Stimulated activated CD4-positive, alpha-beta T cell treated with anti-CD3 and anti-CD28 coated beads, TNF-alpha, amount 100 ng/mL, for 48 hours (primary cell): Measurements from ENCODE around the gene DRAM2.
"Not testable (repeated sequence)": the region's sequence is repeated elsewhere in the genome, so short reads cannot be mapped to it uniquely, and the experiment has no call there.

Source experiments
- DNase-seq, 3 donors: peaks; one replicate each; pipeline ENCODE4 v3.0.0-alpha.2; 2020; ENCODE audit warnings: low read depth in 3 of 3

The DRAM2 gene

DNA sequence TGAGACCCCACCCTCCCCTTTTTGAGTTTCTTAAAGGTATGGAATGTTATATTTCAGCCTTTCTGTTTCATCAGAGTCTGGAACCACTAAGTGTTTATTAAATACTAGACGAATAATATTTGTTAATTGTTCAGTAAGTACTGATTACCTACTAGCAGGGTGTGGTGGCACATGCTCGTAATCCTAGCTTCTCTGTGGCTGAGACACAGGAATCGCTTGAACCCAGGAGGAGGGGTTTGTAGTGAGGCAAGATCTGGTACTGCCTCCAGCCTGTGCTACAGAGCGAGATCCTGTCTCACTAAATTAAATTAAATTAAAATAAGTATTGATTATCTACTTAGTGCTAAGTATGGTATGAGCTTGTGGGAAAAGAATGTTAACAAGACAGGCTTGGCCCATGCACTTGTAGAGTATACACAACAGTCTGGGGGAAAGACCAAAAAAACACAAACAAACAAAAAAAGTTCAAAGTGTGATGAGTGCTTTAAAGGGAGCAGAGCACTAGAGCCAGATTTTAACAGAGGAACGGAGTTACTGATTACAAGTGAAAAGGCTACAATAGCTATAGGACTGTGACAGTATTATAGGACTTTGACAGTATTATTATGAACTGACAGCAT is 2.6 kb upstream of the DRAM2 start:
- DNase-seq: no peak

DNA sequence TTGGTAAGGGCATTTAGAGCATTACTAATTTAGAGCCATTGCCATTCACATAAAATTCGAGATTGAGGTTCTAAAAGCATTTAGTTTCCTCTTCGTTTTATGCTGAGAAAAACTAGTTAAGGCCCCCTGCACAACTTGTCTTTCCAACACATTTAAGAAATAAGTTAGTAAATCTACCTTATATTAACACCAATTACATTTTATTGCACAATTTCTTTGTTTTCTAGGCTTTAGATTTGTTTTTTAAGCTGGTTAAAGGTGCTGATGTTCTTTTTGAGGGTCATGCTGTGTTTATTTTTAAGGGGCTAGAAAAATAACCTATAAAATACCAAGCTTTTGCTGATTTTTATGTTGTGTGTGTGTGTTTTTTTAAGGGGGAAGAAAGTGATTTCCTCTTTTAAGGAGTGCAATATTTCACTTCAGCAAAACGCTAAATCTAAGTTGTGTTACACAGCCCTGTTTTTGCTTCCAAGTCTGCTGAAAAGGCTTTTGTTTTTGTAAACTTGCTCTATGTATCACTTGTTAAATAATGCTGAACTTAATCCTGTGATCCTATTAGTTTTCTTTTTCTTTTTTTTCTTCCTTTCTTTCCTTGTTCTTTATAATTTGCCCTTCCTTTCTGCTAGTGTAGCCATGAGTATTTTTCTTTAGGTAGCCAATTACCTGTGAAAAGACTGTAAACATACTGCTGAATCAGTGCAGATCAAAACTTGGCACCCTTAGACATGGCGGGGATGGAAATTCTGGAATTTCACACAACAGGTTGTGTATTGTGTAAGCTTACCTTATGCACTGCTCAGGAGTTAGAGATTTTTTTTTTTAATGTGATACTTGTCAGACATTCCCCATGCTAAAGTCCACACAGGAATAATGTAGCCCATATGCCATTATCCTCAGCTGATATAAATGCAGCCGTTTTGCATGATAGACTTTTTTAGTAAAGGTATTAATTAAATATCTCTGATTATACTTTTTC is 1.6 kb upstream of the DRAM2 start:
- no peak for DNase-seq

- no peak for DNase-seq
Observed at GRCh38 chr1:111140680-111140967, 731 bp upstream of the DRAM2 start.

DNA sequence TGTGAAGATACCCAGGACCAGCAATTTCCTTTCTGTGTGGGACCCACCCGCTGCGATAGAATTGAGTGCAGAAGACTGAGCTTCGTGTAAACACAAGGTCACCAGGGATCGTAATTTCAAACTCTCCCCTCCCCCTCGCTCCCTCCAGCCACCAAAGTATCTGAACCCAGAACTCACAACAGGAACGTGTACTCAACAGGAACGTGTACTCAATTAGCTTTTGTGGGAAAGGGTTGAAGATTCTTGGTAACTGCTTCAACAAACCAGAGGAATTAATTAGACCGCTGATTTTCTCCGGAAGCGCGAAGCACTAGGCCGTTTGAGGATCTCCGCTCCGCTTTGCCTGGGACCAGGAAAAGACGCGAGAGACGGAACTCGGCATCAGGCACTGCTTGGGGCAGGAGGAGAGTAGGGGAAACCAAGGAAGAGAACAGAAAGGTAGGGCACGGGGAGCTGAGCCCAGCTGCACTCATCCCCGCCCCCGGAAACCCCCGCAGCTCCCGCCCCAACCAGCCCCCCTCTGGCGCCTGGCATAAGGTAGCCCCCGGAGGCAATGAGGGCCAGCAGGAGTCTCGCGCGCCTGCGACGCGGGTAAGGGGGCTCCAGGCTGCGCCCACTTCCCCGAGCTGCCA is 453 bp downstream of the DRAM2 start:
- peak; percentile 9 to 29 (median 20) for DNase-seq

DNA sequence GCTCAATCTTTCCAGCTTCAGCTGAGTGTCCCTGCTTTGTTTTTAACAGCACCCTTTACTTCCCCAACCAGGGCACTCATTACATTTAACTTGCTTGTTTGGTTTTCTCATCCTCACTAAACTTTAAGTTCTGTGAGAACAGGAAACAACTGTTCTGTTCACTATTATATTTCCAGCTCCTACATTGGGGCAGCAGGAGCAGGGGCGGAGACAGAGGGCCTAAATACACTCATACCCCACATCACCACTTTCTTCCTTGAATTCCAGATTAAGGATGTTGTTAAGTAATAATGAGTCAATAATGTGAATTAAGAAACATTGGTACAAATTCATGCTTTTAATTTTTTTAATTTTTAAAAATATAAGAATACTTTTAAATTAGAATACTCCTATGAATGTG is 6.0 kb downstream of the DRAM2 start:
- no peak for DNase-seq

- no peak for DNase-seq
Observed at GRCh38 chr1:111131693-111132092, 8.2 kb downstream of the DRAM2 start.

DNA sequence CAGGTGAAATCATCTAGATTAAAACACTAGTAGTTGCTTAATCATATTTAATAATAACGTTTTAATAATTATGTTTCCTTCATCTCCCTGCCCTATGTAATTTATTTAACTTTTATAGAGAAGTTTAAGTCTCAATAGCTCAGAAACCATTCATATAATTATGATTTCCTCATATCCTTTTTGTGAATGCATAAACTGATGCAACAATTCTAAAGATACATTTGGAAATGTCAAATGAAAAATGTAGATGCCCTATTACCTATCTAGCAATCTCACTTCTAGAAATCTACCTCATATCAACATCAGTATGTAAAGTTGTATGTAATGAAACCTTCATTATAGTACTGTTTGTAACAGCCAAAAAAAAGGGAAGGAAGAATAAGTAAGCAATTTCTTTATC is 10.5 kb downstream of the DRAM2 start:
- DNase-seq: no peak

DNA sequence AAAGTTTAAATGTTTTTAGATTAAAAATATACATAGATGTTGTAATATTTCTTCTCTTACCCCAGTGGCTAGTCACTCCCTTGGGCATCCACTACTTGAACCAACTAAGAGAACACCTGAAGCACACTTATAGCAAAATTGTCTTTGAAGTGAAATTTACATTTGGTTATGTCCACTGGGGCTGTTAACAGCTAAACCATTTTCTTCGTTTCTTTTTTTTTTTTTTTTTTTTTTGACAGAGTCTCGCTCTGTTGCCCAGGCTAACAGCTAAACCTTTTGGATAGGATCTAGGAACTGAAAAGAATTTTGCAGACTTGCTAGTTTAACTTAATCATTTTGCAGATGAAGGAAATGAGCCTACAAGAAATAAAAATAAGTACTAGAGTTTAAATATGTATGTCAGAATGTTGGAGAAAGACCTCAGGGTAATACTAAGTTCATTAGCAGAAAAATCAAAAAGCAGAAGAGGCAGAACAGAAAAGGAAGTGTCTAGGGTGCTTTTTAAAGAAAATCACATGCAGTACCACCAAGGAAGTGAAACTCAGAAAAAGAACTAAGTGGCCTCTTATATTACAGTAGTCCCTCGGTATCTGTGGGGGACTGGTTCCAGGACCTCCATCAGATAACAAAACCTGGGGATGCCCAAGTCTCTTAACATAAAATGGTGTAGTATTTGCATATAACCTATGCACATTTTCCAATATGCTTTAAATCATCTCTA is 11.8 kb downstream of the DRAM2 start:
- no peak for DNase-seq

DNA sequence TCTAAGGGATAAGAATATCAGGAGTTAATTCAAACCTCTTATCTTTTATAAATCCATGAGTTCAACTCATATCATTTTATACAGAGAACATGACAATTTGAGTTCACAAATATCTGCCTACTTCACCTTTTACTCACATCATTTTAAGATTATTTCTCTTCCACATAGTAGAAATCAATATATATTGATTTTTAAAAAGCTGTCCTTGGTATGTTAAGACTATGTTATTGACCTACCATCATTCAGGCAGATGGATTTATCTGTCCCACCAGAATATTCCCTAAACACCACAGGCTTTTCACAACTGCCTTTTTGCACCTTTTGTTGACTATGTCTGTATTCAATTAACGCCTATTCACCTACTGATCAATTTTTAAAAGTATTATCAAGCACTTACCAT is 13.5 kb downstream of the DRAM2 start:
- no peak for DNase-seq

DNA sequence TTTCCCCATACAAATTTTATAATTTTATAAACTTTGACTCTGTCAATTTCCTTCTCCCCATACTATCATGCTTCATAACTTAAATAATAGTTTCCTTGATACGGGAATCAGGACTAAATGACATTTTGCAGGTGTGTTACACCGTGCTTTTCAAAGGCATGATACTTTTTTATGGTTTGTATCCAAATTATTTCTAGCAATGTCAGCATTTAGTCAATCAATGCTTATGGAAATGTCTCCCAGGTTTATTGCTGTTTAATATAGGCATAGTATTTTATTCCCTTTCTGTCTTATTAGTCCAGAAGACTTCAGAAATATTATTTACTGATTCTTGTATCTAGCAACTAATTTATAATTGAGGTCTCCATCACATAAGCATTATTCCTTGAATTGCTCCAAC is 23.4 kb downstream of the DRAM2 start:
- DNase-seq: no peak

DNA sequence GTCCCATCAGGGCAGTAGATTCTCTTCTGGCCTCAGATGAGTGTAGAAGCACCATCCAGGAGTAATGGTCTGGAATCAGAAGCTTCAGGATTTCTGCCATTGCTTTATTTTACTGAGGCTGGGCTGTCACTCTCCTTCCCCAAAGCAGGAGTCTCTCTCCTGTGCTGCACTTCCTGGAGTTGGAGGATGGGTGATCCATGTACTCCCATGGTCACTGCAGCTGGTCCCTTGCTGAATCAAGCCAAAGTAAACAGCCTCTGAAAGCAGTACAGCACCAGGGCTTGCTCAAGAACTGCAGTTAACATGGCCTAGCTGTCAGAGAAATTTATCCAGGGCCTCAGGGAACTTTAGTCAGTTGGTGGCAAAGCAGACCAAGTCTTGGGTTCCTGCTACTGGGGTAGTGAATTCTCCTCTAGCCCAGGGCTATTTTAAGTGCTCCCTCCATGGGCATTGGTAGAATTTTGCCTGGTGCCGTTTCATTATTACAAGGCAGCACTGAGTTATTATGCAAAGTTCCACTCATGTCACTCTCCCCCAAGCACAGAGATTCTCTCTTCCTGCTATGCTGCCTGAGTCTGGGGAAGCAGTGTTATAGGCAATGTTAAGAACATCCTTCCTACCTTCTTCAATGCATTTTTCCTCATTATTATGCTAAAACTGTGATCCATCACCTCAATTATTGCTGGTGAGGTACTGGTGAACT is 29.5 kb downstream of the DRAM2 start:
- DNase-seq: no peak

DNA sequence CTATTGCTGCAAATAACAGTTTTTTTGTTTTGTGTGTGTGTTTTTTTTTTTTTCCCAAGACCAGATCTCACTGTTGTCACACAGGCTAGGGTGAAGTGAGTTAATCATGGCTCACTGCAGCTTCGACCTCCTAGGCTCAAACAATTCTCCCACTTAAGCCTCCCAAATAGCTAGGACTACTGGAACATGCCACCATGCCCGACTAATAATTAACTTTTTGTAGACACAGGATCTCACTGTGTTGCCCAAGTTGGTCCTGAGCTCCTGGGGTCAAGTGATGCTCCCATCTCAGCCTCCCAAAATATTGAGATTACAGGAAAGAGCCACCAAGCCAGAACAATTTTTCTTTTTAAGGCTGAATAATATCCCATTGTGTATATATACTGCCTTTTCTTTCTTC is 34.9 kb downstream of the DRAM2 start:
- DNase-seq: no peak

DNA sequence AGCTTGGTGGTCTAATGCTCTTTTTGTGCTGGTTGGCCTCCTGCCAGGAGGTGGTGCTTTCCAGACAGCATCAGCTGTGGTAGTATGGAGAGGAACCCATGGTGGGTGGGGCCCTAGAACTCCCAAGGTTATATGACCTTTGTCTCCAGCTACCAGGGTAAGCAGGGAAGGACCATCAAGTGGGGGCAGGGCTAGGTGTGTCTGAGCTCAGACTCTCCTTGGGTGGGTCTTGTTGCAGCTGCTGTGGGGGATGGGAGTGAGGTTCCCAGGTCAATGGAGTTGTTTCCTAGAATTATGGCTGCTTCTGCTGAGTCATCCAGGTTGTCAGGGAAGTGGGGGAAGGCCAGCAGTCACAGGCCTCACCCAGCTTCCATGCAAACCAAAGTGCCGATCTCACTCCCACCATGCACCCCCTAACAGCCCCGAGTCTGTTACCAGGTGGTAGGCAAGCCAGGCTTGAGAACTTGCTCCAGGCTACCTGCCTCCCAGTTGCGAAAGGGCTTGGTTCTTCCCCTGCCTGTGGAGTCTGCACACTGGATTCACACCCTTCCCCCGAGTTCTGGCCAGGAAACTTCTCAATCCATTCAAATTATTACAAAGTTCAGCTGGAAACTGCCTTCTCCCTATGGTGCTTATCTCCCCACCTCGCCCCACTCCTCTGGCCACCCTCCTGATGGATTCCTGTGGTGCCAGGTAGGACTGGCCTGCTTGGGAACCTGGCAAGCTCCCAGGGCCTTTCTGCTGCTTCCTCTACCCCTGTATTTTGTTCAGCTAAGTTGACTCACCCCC is 37.8 kb downstream of the DRAM2 start:
- DNase-seq: no peak

DNA sequence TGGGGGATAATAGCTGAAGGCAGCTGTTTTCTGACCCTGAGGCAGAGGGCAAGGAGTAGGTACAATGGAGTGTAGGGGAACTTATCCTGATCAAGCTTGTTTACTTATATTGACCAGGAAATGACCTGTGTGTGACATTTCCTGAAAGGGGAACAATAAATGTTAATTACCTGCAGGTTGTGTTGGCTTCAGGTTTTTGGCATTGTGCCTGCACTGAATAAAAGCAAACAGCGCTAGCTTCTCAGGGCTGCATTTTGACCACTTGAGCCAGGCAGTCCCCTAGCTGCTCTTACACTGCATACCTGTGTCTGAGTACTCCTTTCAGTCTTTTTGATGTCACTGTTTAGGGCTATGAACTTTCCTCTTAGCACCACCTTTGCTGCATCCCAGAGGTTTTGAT is 40.6 kb downstream of the DRAM2 start:
- no peak for DNase-seq

- no peak for DNase-seq
Observed at GRCh38 chr1:111097356-111098099, 42.4 kb downstream of the DRAM2 start.

DNA sequence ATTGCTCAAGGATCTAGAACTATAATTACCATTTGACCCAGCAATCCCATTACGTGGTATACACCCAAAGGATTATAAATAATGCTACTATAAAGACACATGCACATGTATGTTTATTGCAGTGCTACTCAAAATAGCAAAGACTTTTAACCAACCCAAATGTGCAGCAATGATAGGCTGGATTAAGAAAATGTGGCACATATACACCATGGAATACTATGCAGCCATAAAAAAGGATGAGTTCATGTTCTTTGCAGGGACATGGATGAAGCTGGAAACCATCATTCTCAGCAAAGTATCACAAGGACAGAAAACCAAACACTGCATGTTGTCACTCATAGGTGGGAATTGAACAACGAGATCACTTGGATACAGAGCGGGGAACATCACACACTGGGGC is 44.5 kb downstream of the DRAM2 start:
- not testable (repeated sequence) for DNase-seq

DNA sequence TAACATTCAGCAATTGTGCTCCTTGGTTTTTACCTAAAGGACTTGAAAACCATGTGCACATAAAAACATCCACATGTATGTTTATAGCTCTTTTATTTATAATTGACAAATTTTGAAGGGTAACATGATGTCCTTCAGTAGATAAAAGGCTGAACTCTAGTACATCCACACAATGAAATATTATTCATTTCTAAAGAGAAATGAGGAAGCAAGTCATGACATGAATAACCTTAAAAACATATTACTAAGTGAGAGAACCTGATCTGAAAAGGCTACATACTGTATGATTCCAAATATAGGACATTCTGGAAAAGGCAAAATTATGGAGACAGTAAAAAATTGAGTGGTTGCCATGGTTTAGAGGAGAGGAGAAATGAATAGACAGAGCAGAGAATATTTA is 50.3 kb downstream of the DRAM2 start:
- DNase-seq: no peak

GRCh38 chr1:111085676-111086075 is 54.2 kb downstream of the DRAM2 start:
- no peak for DNase-seq

DNA sequence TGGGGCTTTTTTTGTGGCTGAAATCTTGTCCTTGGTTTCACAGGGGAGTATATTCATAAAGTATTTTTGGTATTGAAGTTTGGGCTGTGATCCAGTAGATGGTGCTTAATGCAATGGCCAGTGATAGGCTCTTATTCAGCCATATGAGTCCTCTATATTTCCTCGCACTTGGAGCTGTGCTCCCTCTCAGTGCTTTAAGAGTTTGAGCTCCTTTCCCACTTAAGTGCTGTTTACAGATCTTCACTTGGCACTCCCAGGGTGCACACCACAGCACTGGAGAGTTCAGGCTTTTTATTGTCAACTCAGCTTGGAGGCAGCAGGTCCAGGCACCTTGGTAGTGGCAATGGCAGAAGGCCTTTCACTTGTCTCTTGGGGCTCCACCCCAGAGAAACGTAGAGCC is 54.9 kb downstream of the DRAM2 start:
- DNase-seq: no peak
